ENCODE data around the gene LITAF.
"Not testable (repeated sequence)": the region's sequence is repeated elsewhere in the genome, so short reads cannot be mapped to it uniquely, and the experiment has no call there.

Gene LITAF

GRCh38 chr16:11597235-11598095 lies 10.7 kb upstream of the LITAF start:
- DNase-seq: no peak

- DNase-seq: no peak
Measured at GRCh38 chr16:11596572-11597226, 10.0 kb upstream of the LITAF start.

- DNase-seq: no peak
Measured at GRCh38 chr16:11593581-11593980, 6.9 kb upstream of the LITAF start.

- DNase-seq: not testable (repeated sequence)
Measured at GRCh38 chr16:11593076-11593475, 6.4 kb upstream of the LITAF start.

GRCh38 chr16:11591630-11592029 lies 4.9 kb upstream of the LITAF start:
- DNase-seq: not testable (repeated sequence)

GRCh38 chr16:11589198-11589550 lies 2.5 kb upstream of the LITAF start:
- DNase-seq: no peak

- DNase-seq: no peak
Measured at GRCh38 chr16:11588321-11589197, 1.8 kb upstream of the LITAF start.

- DNase-seq: no peak
Measured at GRCh38 chr16:11587643-11588247, 1.0 kb upstream of the LITAF start.

GRCh38 chr16:11586378-11586855 lies 302 bp downstream of the LITAF start:
- DNase-seq: no peak

GRCh38 chr16:11585460-11586377 lies 1.0 kb downstream of the LITAF start:
- DNase-seq: peak; percentile 26

GRCh38 chr16:11583889-11584565 lies 2.7 kb downstream of the LITAF start:
- no peak for DNase-seq

- no peak for DNase-seq
Measured at GRCh38 chr16:11583166-11583565, 3.6 kb downstream of the LITAF start.

GRCh38 chr16:11582157-11582814 lies 4.4 kb downstream of the LITAF start:
- no peak for DNase-seq

GRCh38 chr16:11581678-11582077 lies 5.0 kb downstream of the LITAF start:
- DNase-seq: no peak

- DNase-seq: no peak
Measured at GRCh38 chr16:11580451-11581086, 6.2 kb downstream of the LITAF start.

GRCh38 chr16:11577290-11577660 lies 9.4 kb downstream of the LITAF start:
- not testable (repeated sequence) for DNase-seq

- DNase-seq: no peak
Measured at GRCh38 chr16:11576427-11577289, 10.1 kb downstream of the LITAF start.

GRCh38 chr16:11575223-11575589 lies 11.5 kb downstream of the LITAF start:
- no peak for DNase-seq
